ENCODE data around the gene APCS.

- TF ChIP-seq CREB1 (IDR thresholded peaks at IDR 0.05; ENCODE audit: low read depth) (no peak), REST (IDR thresholded peaks at IDR 0.05; ENCODE audit: low read depth) (no peak)
These were observed 45.3 kb downstream of the APCS start for GRCh38 chr1:159632922-159633321.
